Stimulated activated naive CD8-positive, alpha-beta T cell treated with anti-CD3 and anti-CD28 coated beads, Interleukin-15, Interleukin-2, amounts not matched to agents 100 ng/mL and 50 ng/mL, for 24 hours (primary cell): ENCODE measurements around the gene MCM3AP.

Source experiments
- H3K27ac Mint-ChIP-seq: one replicate; pipeline ENCODE4 v1.8.0; 2021; ENCODE audit warnings: mild to moderate bottlenecking, mixed read lengths
- H3K27me3 Mint-ChIP-seq: one replicate; pipeline ENCODE4 v1.8.0; 2021; ENCODE audit warnings: mixed read lengths
- H3K36me3 Mint-ChIP-seq: one replicate; pipeline ENCODE4 v1.8.0; 2021; ENCODE audit warnings: low read depth, mixed read lengths
- H3K4me1 Mint-ChIP-seq: one replicate; pipeline ENCODE4 v1.8.0; 2021; ENCODE audit warnings: low read depth, mixed read lengths
- H3K4me3 Mint-ChIP-seq: one replicate; pipeline ENCODE4 v1.8.0; 2021; ENCODE audit warnings: mild to moderate bottlenecking, mixed read lengths
- H3K9me3 Mint-ChIP-seq: one replicate; pipeline ENCODE4 v1.8.0; 2021; ENCODE audit warnings: mixed read lengths

Gene MCM3AP

GRCh38 chr21:46213620-46214286, 71.7 kb downstream of the MCM3AP start:
- H3K9me3 Mint-ChIP-seq: no peaks in the 10 kb centered on the region
- no peak overlapping the region for H3K4me3 Mint-ChIP-seq
- no peak overlapping the region for H3K27ac Mint-ChIP-seq
- H3K36me3 Mint-ChIP-seq: no peaks in the 10 kb centered on the region
- no peaks in the 10 kb centered on the region for H3K4me1 Mint-ChIP-seq
- no peaks in the 10 kb centered on the region for H3K27me3 Mint-ChIP-seq

GRCh38 chr21:46212721-46213484, 72.5 kb downstream of the MCM3AP start:
- no peak overlapping the region for H3K27ac Mint-ChIP-seq
- H3K4me1 Mint-ChIP-seq: no peaks in the 10 kb centered on the region
- H3K36me3 Mint-ChIP-seq: no peaks in the 10 kb centered on the region
- no peaks in the 10 kb centered on the region for H3K9me3 Mint-ChIP-seq
- H3K4me3 Mint-ChIP-seq: no peak overlapping the region
- H3K27me3 Mint-ChIP-seq: no peaks in the 10 kb centered on the region

- H3K36me3 Mint-ChIP-seq: no peaks in the 10 kb centered on the region
- no peaks in the 10 kb centered on the region for H3K9me3 Mint-ChIP-seq
- H3K27me3 Mint-ChIP-seq: no peaks in the 10 kb centered on the region
- no peaks in the 10 kb centered on the region for H3K4me1 Mint-ChIP-seq
- H3K27ac Mint-ChIP-seq: no peak overlapping the region
- no peak overlapping the region for H3K4me3 Mint-ChIP-seq
These were observed 73.4 kb downstream of the MCM3AP start for GRCh38 chr21:46211786-46212720.

GRCh38 chr21:46211376-46211775, 74.0 kb downstream of the MCM3AP start:
- H3K27me3 Mint-ChIP-seq: no peaks in the 10 kb centered on the region
- H3K36me3 Mint-ChIP-seq: no peaks in the 10 kb centered on the region

GRCh38 chr21:46210378-46211136, 74.9 kb downstream of the MCM3AP start:
- Mint-ChIP-seq H3K27ac (no peak overlapping the region), H3K9me3 (no peaks in the 10 kb centered on the region), H3K27me3 (no peaks in the 10 kb centered on the region), H3K4me1 (no peaks in the 10 kb centered on the region), H3K36me3 (no peaks in the 10 kb centered on the region), H3K4me3 (no peak overlapping the region)

More at GRCh38 chr21:46211376-46211775, 74.0 kb downstream of the MCM3AP start:
- H3K9me3 Mint-ChIP-seq: no peaks in the 10 kb centered on the region
- no peak overlapping the region for H3K27ac Mint-ChIP-seq
- H3K4me1 Mint-ChIP-seq: no peaks in the 10 kb centered on the region
- no peak overlapping the region for H3K4me3 Mint-ChIP-seq

GRCh38 chr21:46208761-46209721, 76.4 kb downstream of the MCM3AP start:
- H3K9me3 Mint-ChIP-seq: no peaks in the 10 kb centered on the region
- H3K27me3 Mint-ChIP-seq: no peaks in the 10 kb centered on the region
- H3K27ac Mint-ChIP-seq: no peak overlapping the region
- no peak overlapping the region for H3K4me3 Mint-ChIP-seq
- H3K4me1 Mint-ChIP-seq: no peaks in the 10 kb centered on the region
- peaks cover 5% of the 10 kb centered on the region for H3K36me3 Mint-ChIP-seq

GRCh38 chr21:46207920-46208591, 77.4 kb downstream of the MCM3AP start:
- Mint-ChIP-seq H3K36me3 (peaks cover 10% of the 10 kb centered on the region), H3K27ac (no peak overlapping the region), H3K4me1 (no peaks in the 10 kb centered on the region), H3K27me3 (no peaks in the 10 kb centered on the region), H3K9me3 (no peaks in the 10 kb centered on the region), H3K4me3 (no peak overlapping the region)

GRCh38 chr21:46207006-46207919, 78.1 kb downstream of the MCM3AP start:
- H3K4me1 Mint-ChIP-seq: no peaks in the 10 kb centered on the region

GRCh38 chr21:46206163-46207005, 79.0 kb downstream of the MCM3AP start:
- no peak overlapping the region for H3K27ac Mint-ChIP-seq
- no peaks in the 10 kb centered on the region for H3K9me3 Mint-ChIP-seq
- peaks cover 10% of the 10 kb centered on the region for H3K36me3 Mint-ChIP-seq
- H3K4me1 Mint-ChIP-seq: no peaks in the 10 kb centered on the region
- no peak overlapping the region for H3K4me3 Mint-ChIP-seq
- no peaks in the 10 kb centered on the region for H3K27me3 Mint-ChIP-seq

More at GRCh38 chr21:46207006-46207919, 78.1 kb downstream of the MCM3AP start:
- H3K9me3 Mint-ChIP-seq: no peaks in the 10 kb centered on the region
- no peaks in the 10 kb centered on the region for H3K27me3 Mint-ChIP-seq
- H3K4me3 Mint-ChIP-seq: no peak overlapping the region
- H3K36me3 Mint-ChIP-seq: peaks cover 10% of the 10 kb centered on the region
- no peak overlapping the region for H3K27ac Mint-ChIP-seq

GRCh38 chr21:46205766-46206162, 79.6 kb downstream of the MCM3AP start:
- no peaks in the 10 kb centered on the region for H3K9me3 Mint-ChIP-seq
- H3K4me1 Mint-ChIP-seq: no peaks in the 10 kb centered on the region
- no peaks in the 10 kb centered on the region for H3K27me3 Mint-ChIP-seq
- peaks cover 10% of the 10 kb centered on the region for H3K36me3 Mint-ChIP-seq
- no peak overlapping the region for H3K27ac Mint-ChIP-seq
- no peak overlapping the region for H3K4me3 Mint-ChIP-seq

GRCh38 chr21:46205166-46205565, 80.2 kb downstream of the MCM3AP start:
- Mint-ChIP-seq H3K27me3 (no peaks in the 10 kb centered on the region), H3K4me1 (no peaks in the 10 kb centered on the region), H3K4me3 (no peak overlapping the region), H3K27ac (no peak overlapping the region), H3K9me3 (no peaks in the 10 kb centered on the region), H3K36me3 (peaks cover 10% of the 10 kb centered on the region)

- Mint-ChIP-seq H3K36me3 (peaks cover 23% of the 10 kb centered on the region), H3K27me3 (no peaks in the 10 kb centered on the region), H3K4me3 (no peak overlapping the region), H3K4me1 (no peaks in the 10 kb centered on the region), H3K27ac (no peak overlapping the region), H3K9me3 (no peaks in the 10 kb centered on the region)
These were observed 82.2 kb downstream of the MCM3AP start for GRCh38 chr21:46203203-46203600.
